GM12878 (cell line): Measurements from ENCODE around the gene RRP12. TPM values are rescaled to one million over a fixed set of nuclear protein-coding genes. Genes with fewer than 3 reads are reported as not detected.

Experiments
- ATAC-seq: fragments of 200-7000 bp; cut with Tn5 transposase; 3 replicates; pipeline ENCODE4 v1.9.1; 2020; ENCODE audit warnings: mild to moderate bottlenecking, moderate library complexity
- BruUV-seq: library from RNA; stranded (reverse); fragments of 400-500 nt; replicated peaks from 2 replicates; lab custom pipeline; 2021; lab: Mats Ljungman, UMichigan
- CTCF ChIA-PET: fragments of 300-600 bp; sonication (Branson Sonifier 250); formaldehyde crosslinking; extraction: SDS; loops from one replicate; lab custom pipeline; 2021; ENCODE audit warnings: inconsistent platforms; lab: Yijun Ruan, JAX
- POLR2A ChIA-PET: fragments of 350-600 bp; formaldehyde crosslinking; extraction: SDS; loops from one replicate; lab custom pipeline; 2021; ENCODE audit warnings: inconsistent platforms; lab: Charles Lee
- RAD21 ChIA-PET: fragments of 300-600 bp; sonication (Branson Sonifier 250); formaldehyde crosslinking; loops from one replicate; lab custom pipeline; 2023; ENCODE audit warnings: antibody characterized with exemption; ENCODE audit not compliant: unreplicated experiment; lab: Charles Lee
- SMC1A ChIA-PET: fragments of 300-600 bp; sonication (Branson Sonifier 250); formaldehyde crosslinking; loops from one replicate; lab custom pipeline; 2023; ENCODE audit not compliant: unreplicated experiment, uncharacterized antibody; lab: Charles Lee
- DNase-seq: peaks from one replicate; pipeline ENCODE4 v3.0.0-alpha.2; 2011; ENCODE audit warnings: low read depth, low spot score
- FAIRE-seq: peaks from 3 replicates; lab custom pipeline; 2011; peaks lifted over from hg19 to GRCh38; lab: Jason Lieb, UNC
- H2AFZ ChIP-seq: 2 replicates; pipeline ENCODE4 v1.6.0; 2011; ENCODE audit warnings: low read depth, low read length, control low read depth; ENCODE audit not compliant: control insufficient read depth
- H3K27ac ChIP-seq: 2 replicates; pipeline ENCODE4 v1.5.1; 2011; ENCODE audit warnings: control low read depth; ENCODE audit not compliant: control insufficient read depth, insufficient read depth
- H3K27me3 ChIP-seq, 2 experiments: replicated peaks in 1 of 2; 2 replicates each; pipeline versions ENCODE4 v1.6.0 to v1.6.1; 2011; ENCODE audit warnings: low read length in 1 of 2; ENCODE audit not compliant: control insufficient read depth in 2 of 2, insufficient read depth in 2 of 2
- H3K36me3 ChIP-seq, 2 experiments: 2 replicates each; pipeline ENCODE4 v1.5.1; 2011; ENCODE audit warnings: low read length in 1 of 2; ENCODE audit not compliant: control insufficient read depth in 2 of 2, insufficient read depth in 2 of 2
- H3K4me1 ChIP-seq: 2 replicates; pipeline ENCODE4 v1.6.1; 2011; ENCODE audit warnings: mild to moderate bottlenecking, low read length, moderate library complexity, mixed read lengths; ENCODE audit not compliant: control insufficient read depth, insufficient read depth
- H3K4me2 ChIP-seq: 2 replicates; pipeline ENCODE4 v1.6.0; 2011; ENCODE audit warnings: control low read depth; ENCODE audit not compliant: control insufficient read depth, insufficient read depth
- H3K4me3 ChIP-seq: fragments of 200-600 bp; sonication (generic); 2 replicates; pipeline ENCODE4 v1.5.1; 2016
- H3K79me2 ChIP-seq: 2 replicates; pipeline ENCODE4 v1.6.0; 2011; ENCODE audit warnings: low read length; ENCODE audit not compliant: control insufficient read depth, insufficient read depth
- H3K9ac ChIP-seq: 2 replicates; pipeline ENCODE4 v1.8.0; 2011; ENCODE audit warnings: low read length, control low read depth, mixed read lengths; ENCODE audit not compliant: control insufficient read depth, insufficient read depth
- H3K9me3 ChIP-seq: replicated peaks from 3 replicates; pipeline ENCODE4 v1.5.1; 2011; ENCODE audit warnings: mild to moderate bottlenecking, low read length; ENCODE audit not compliant: control insufficient read depth, insufficient read depth
- H4K20me1 ChIP-seq: 2 replicates; pipeline ENCODE4 v1.6.0; 2011; ENCODE audit not compliant: control insufficient read depth, insufficient read depth
- EGR1 ChIP-seq, 2 experiments: IDR thresholded peaks; 1 replicate in 1 of 2; 2 replicates in 1 of 2; pipeline ENCODE4 v1.6.1; 2011 to 2012; ENCODE audit warnings: low read depth in 2 of 2, low read length in 2 of 2, borderline replicate concordance in 1 of 2, mild to moderate bottlenecking in 1 of 2, moderate library complexity in 1 of 2
- GATAD2B ChIP-seq: fragments of 450-650 bp; conservative IDR thresholded peaks from 2 replicates; pipeline ENCODE4 v1.6.1; 2017; ENCODE audit warnings: low read depth, mild to moderate bottlenecking, moderate library complexity
- HCFC1 ChIP-seq: fragments of 150-350 bp; IDR thresholded peaks from 2 replicates; pipeline ENCODE4 v1.6.1; 2014; ENCODE audit warnings: low read length
- HDAC6 ChIP-seq: fragments of 200-600 bp; sonication (generic); IDR thresholded peaks from one replicate; pipeline ENCODE4 v1.8.0; 2017; ENCODE audit warnings: antibody characterized with exemption; ENCODE audit not compliant: unreplicated experiment
- JUND ChIP-seq: IDR thresholded peaks from 2 replicates; pipeline ENCODE4 v1.6.1; 2012; ENCODE audit warnings: low read depth, mild to moderate bottlenecking, low read length, improper control_type of control experiment, moderate library complexity
- KDM1A ChIP-seq: fragments of 200-600 bp; sonication (generic); IDR thresholded peaks from 2 replicates; pipeline ENCODE4 v1.6.1; 2016; ENCODE audit warnings: borderline replicate concordance
- MEF2B ChIP-seq: fragments of 450-650 bp; IDR thresholded peaks from 2 replicates; pipeline ENCODE4 v1.6.1; 2018; ENCODE audit warnings: mild to moderate bottlenecking, moderate library complexity; ENCODE audit not compliant: partially characterized antibody, poor library complexity, severe bottlenecking
- NR2C1 ChIP-seq: fragments of 450-650 bp; IDR thresholded peaks from 2 replicates; pipeline ENCODE4 v1.6.1; 2017; ENCODE audit warnings: antibody characterized with exemption, mild to moderate bottlenecking, moderate library complexity
- NR2C2 ChIP-seq: IDR thresholded peaks from 2 replicates; pipeline ENCODE4 v1.6.1; 2011; ENCODE audit warnings: borderline replicate concordance, low read depth; ENCODE audit not compliant: control insufficient read depth, insufficient read length
- SIN3A ChIP-seq: IDR thresholded peaks from 2 replicates; pipeline ENCODE4 v1.6.1; 2012; ENCODE audit warnings: low read depth, low read length, improper control_type of control experiment
- SREBF1 ChIP-seq: IDR thresholded peaks from 2 replicates; pipeline ENCODE4 v1.6.1; 2012; ENCODE audit warnings: mild to moderate bottlenecking, low read length
- YY1 ChIP-seq: IDR thresholded peaks from 2 replicates; pipeline ENCODE4 v1.6.1; 2011; ENCODE audit warnings: low read depth, mild to moderate bottlenecking, low read length
- WGBS: methylation state at CpG from one replicate; pipeline ENCODE4 v1.1.6; 2016; ENCODE audit warnings: low lambda C conversion rate; ENCODE audit not compliant: insufficient replicate concordance, insufficient coverage; ENCODE audit errors: missing lambda C conversion rate; 5-methylcytosine and 5-hydroxymethylcytosine counted together
- in situ Hi-C: fragments of 300-500 bp; cut with MboI; formaldehyde crosslinking; loops from 9 replicates; pipeline ENCODE4 v1.14.3; 2018; ENCODE audit warnings: mixed read lengths
- intact Hi-C: fragments of 100-400 bp; cut with micrococcal nuclease; formaldehyde crosslinking; loops from one replicate; pipeline ENCODE4 v1.14.2; 2022; ENCODE audit not compliant: unreplicated experiment
- polyA plus RNA-seq, 11 experiments: library from polyadenylated mRNA; depleted of rRNA in 4 of 11; unstranded in 6 of 11; stranded (reverse) in 5 of 11; fragments of >200 nt; fragmentation: Nextera tagmentation in 4 of 11; fragmentation: Illumina TruSeq in 1 of 11; extraction: Ambion mirVana in 4 of 11; extraction: Trizol in 1 of 11; gene quantifications; 1 replicate in 1 of 11; 2 replicates in 10 of 11; pipeline versions ENCODE4 v1.2.1 to v1.2.3, GENCODE V29; 2011 to 2016; ENCODE audit warnings: inconsistent platforms in 2 of 11, missing spikeins in 2 of 11, low read depth in 1 of 11
- small RNA-seq: library from RNA; depleted of rRNA; stranded (forward); fragments of <200 nt; gene quantifications from one replicate; pipeline ENCODE3, GENCODE V24; 2014
- total RNA-seq, 4 experiments: library from RNA; depleted of rRNA in 3 of 4; stranded (reverse); fragments of >200 nt in 3 of 4; fragmentation: Illumina TruSeq in 1 of 4; extraction: Trizol in 1 of 4; gene quantifications; 2 replicates each; pipeline versions ENCODE4 v1.2.1 to v1.2.3, GENCODE V29; 2013 to 2021
- TF ChIP-seq, protein P1 (sequence below): fragments of 450-650 bp; IDR thresholded peaks from 2 replicates; pipeline ENCODE4 v1.6.1; 2018; ENCODE audit warnings: borderline replicate concordance, mild to moderate bottlenecking; ENCODE audit not compliant: partially characterized antibody
- TF ChIP-seq, protein P2 (sequence below): IDR thresholded peaks from 2 replicates; pipeline ENCODE4 v1.6.1; 2011; ENCODE audit warnings: low read depth, mild to moderate bottlenecking, low read length, moderate library complexity, borderline replicate concordance; ENCODE audit errors: extremely low read depth

Gene RRP12
- total and polyA plus RNA-seq, 10 of the 15 experiments (the other 5 are each of a cell fraction or from before 2014, with no cell fraction given) = 5.3 to 48.7 (median 16.8) TPM

GRCh38 chr10:97307441-97307840 lies 93.7 kb downstream of the RRP12 start:
- BruUV-seq = no TSS peak

More at GRCh38 chr10:97307441-97307840, 93.7 kb downstream of the RRP12 start:
- H3K27ac ChIP-seq = no peak overlapping the region
- no peaks in the 10 kb centered on the region for H3K79me2 ChIP-seq
- H3K27me3 ChIP-seq = no peaks in the 10 kb centered on the region
- no peaks in the 10 kb centered on the region for H4K20me1 ChIP-seq
- intact Hi-C loops = no loop called here
- H3K9ac ChIP-seq = no peak overlapping the region
- SMC1A ChIA-PET = no interaction called here
- H3K4me1 ChIP-seq = no peaks in the 10 kb centered on the region
- DNase-seq (no peak), ATAC-seq (no peak), FAIRE-seq (no peak)
- in situ Hi-C loops = no loop called here
- TF ChIP-seq JUND (no peak), GATAD2B (no peak), SREBF1 (no peak), HCFC1 (no peak), YY1 (no peak), HDAC6 (no peak), KDM1A (no peak), MEF2B (no peak), EGR1 (IDR thresholded peaks at IDR 0.05; ENCODE audit: borderline replicate concordance in 1 of 2, low read depth in 2 of 2, low read length in 2 of 2) (no peak), SIN3A (no peak), NR2C1 (no peak), NR2C2 (no peak)
- TF ChIP-seq, protein P1, sequence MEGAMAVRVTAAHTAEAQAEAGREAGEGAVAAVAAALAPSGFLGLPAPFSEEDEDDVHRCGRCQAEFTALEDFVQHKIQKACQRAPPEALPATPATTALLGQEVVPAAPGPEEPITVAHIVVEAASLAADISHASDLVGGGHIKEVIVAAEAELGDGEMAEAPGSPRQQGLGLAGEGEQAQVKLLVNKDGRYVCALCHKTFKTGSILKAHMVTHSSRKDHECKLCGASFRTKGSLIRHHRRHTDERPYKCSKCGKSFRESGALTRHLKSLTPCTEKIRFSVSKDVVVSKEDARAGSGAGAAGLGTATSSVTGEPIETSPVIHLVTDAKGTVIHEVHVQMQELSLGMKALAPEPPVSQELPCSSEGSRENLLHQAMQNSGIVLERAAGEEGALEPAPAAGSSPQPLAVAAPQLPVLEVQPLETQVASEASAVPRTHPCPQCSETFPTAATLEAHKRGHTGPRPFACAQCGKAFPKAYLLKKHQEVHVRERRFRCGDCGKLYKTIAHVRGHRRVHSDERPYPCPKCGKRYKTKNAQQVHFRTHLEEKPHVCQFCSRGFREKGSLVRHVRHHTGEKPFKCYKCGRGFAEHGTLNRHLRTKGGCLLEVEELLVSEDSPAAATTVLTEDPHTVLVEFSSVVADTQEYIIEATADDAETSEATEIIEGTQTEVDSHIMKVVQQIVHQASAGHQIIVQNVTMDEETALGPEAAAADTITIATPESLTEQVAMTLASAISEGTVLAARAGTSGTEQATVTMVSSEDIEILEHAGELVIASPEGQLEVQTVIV = no peak
- TF ChIP-seq, protein P2, sequence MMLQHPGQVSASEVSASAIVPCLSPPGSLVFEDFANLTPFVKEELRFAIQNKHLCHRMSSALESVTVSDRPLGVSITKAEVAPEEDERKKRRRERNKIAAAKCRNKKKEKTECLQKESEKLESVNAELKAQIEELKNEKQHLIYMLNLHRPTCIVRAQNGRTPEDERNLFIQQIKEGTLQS = no peak
- POLR2A ChIA-PET = interaction anchor here (0.6 kb wide), 1 partner anchor 895 kb away, joined by 3 read pairs; no protein-coding TSS in a partner anchor
- RAD21 ChIA-PET = no interaction called here
- H3K4me2 ChIP-seq = no peak overlapping the region
- no peaks in the 10 kb centered on the region for H3K9me3 ChIP-seq
- no peaks in the 10 kb centered on the region for H3K36me3 ChIP-seq
- CTCF ChIA-PET = no interaction called here
- H2AFZ ChIP-seq = no peak overlapping the region
- H3K4me3 ChIP-seq = no peak overlapping the region
- WGBS = 38% methylated on average over 1 of the region's 1 CpG

Small RNAs within 50 kb of the gene (small RNA-seq; reads per million reads assigned to genes)
- gene RF00019 = not detected

Other genes with a start within 250 kb of the RRP12 start
Only the 7 nearest of the 14 such genes appear.
- 0.44 and 0.73 TPM in 2 replicates for gene FRAT1, start 82.1 kb downstream of the RRP12 start, total RNA-seq (2014; rRNA removed)
- 0.28 and 0.36 TPM in 2 replicates for gene FRAT1, start 82.1 kb downstream of the RRP12 start, total RNA-seq (2014; rRNA removed; fragmentation: Illumina TruSeq; extraction: Trizol)
- 0.56 and 0.67 TPM in 2 replicates for gene FRAT1, start 82.1 kb downstream of the RRP12 start, total RNA-seq (2021)
- 0.19 and 0.20 TPM in 2 replicates for gene FRAT1, start 82.1 kb downstream of the RRP12 start, polyA plus RNA-seq (2011; rRNA removed)
- 0.13 TPM in 1 of 2 replicates, not detected in the other for gene FRAT1, start 82.1 kb downstream of the RRP12 start, polyA plus RNA-seq (2014; fragmentation: Illumina TruSeq; extraction: Trizol)
- under 1 TPM; 0.07 to 0.08 TPM for gene FRAT1, start 82.1 kb downstream of the RRP12 start, polyA plus RNA-seq (2014; fragmentation: Nextera tagmentation; extraction: Ambion mirVana)
- gene FRAT1, start 82.1 kb downstream of the RRP12 start, polyA plus RNA-seq (2014; rRNA removed) = 0.19 and 0.65 TPM in 2 replicates
- gene FRAT1, start 82.1 kb downstream of the RRP12 start, polyA plus RNA-seq (2016; fragmentation: Nextera tagmentation; extraction: Ambion mirVana) = under 1 TPM; 0.11 to 0.32 TPM
- gene FRAT2, start 66.6 kb downstream of the RRP12 start, total RNA-seq (2014; rRNA removed) = 5.0 and 5.9 TPM in 2 replicates
- gene FRAT2, start 66.6 kb downstream of the RRP12 start, total RNA-seq (2014; rRNA removed; fragmentation: Illumina TruSeq; extraction: Trizol) = 3.5 and 4.1 TPM in 2 replicates
- gene FRAT2, start 66.6 kb downstream of the RRP12 start, total RNA-seq (2021) = 5.2 and 5.6 TPM in 2 replicates
- 3.9 and 4.4 TPM in 2 replicates for gene FRAT2, start 66.6 kb downstream of the RRP12 start, polyA plus RNA-seq (2011; rRNA removed)
- gene FRAT2, start 66.6 kb downstream of the RRP12 start, polyA plus RNA-seq (2014; fragmentation: Illumina TruSeq; extraction: Trizol) = 2.9 and 3.8 TPM in 2 replicates
- 1 to 10 TPM in 1 of 2 experiments, under 1 TPM in 1; 0.69 to 1.8 TPM for gene FRAT2, start 66.6 kb downstream of the RRP12 start, polyA plus RNA-seq (2014; fragmentation: Nextera tagmentation; extraction: Ambion mirVana)
- gene FRAT2, start 66.6 kb downstream of the RRP12 start, polyA plus RNA-seq (2014; rRNA removed) = 4.4 and 5.0 TPM in 2 replicates
- 1 to 10 TPM; 1.3 to 2.2 TPM for gene FRAT2, start 66.6 kb downstream of the RRP12 start, polyA plus RNA-seq (2016; fragmentation: Nextera tagmentation; extraction: Ambion mirVana)
- 900 and 915 TPM in 2 replicates for gene PGAM1, start 24.9 kb upstream of the RRP12 start, total RNA-seq (2014; rRNA removed)
- 522 and 529 TPM in 2 replicates for gene PGAM1, start 24.9 kb upstream of the RRP12 start, total RNA-seq (2014; rRNA removed; fragmentation: Illumina TruSeq; extraction: Trizol)
- 716 and 743 TPM in 2 replicates for gene PGAM1, start 24.9 kb upstream of the RRP12 start, total RNA-seq (2021)
- gene PGAM1, start 24.9 kb upstream of the RRP12 start, polyA plus RNA-seq (2011; rRNA removed) = 1,223 and 1,362 TPM in 2 replicates
- gene PGAM1, start 24.9 kb upstream of the RRP12 start, polyA plus RNA-seq (2014; fragmentation: Illumina TruSeq; extraction: Trizol) = 458 and 657 TPM in 2 replicates
- 100 to 1,000 TPM; 115 to 271 TPM for gene PGAM1, start 24.9 kb upstream of the RRP12 start, polyA plus RNA-seq (2014; fragmentation: Nextera tagmentation; extraction: Ambion mirVana)
- 761 and 772 TPM in 2 replicates for gene PGAM1, start 24.9 kb upstream of the RRP12 start, polyA plus RNA-seq (2014; rRNA removed)
- gene PGAM1, start 24.9 kb upstream of the RRP12 start, polyA plus RNA-seq (2016; fragmentation: Nextera tagmentation; extraction: Ambion mirVana) = 1,000 to 10,000 TPM; 1,161 to 1,235 TPM
- 63.1 and 65.8 TPM in 2 replicates for gene EXOSC1, start 44.7 kb upstream of the RRP12 start, total RNA-seq (2014; rRNA removed)
- gene EXOSC1, start 44.7 kb upstream of the RRP12 start, total RNA-seq (2014; rRNA removed; fragmentation: Illumina TruSeq; extraction: Trizol) = 63.8 and 65.7 TPM in 2 replicates
- 43.4 and 50.3 TPM in 2 replicates for gene EXOSC1, start 44.7 kb upstream of the RRP12 start, total RNA-seq (2021)
- 50.8 and 53.7 TPM in 2 replicates for gene EXOSC1, start 44.7 kb upstream of the RRP12 start, polyA plus RNA-seq (2011; rRNA removed)
- gene EXOSC1, start 44.7 kb upstream of the RRP12 start, polyA plus RNA-seq (2014; fragmentation: Illumina TruSeq; extraction: Trizol) = 80.5 and 83.4 TPM in 2 replicates
- 100 to 1,000 TPM in 1 of 2 experiments, 10 to 100 TPM in 1; 88.8 to 121 TPM for gene EXOSC1, start 44.7 kb upstream of the RRP12 start, polyA plus RNA-seq (2014; fragmentation: Nextera tagmentation; extraction: Ambion mirVana)
- 65.7 and 66.7 TPM in 2 replicates for gene EXOSC1, start 44.7 kb upstream of the RRP12 start, polyA plus RNA-seq (2014; rRNA removed)
- gene EXOSC1, start 44.7 kb upstream of the RRP12 start, polyA plus RNA-seq (2016; fragmentation: Nextera tagmentation; extraction: Ambion mirVana) = 100 to 1,000 TPM; 116 to 119 TPM
- gene ZDHHC16, start 44.8 kb upstream of the RRP12 start, total RNA-seq (2014; rRNA removed) = 30.0 and 30.6 TPM in 2 replicates
- 27.3 and 29.6 TPM in 2 replicates for gene ZDHHC16, start 44.8 kb upstream of the RRP12 start, total RNA-seq (2014; rRNA removed; fragmentation: Illumina TruSeq; extraction: Trizol)
- gene ZDHHC16, start 44.8 kb upstream of the RRP12 start, total RNA-seq (2021) = 27.7 and 30.5 TPM in 2 replicates
- 17.6 and 25.7 TPM in 2 replicates for gene ZDHHC16, start 44.8 kb upstream of the RRP12 start, polyA plus RNA-seq (2011; rRNA removed)
- 40.7 and 43.2 TPM in 2 replicates for gene ZDHHC16, start 44.8 kb upstream of the RRP12 start, polyA plus RNA-seq (2014; fragmentation: Illumina TruSeq; extraction: Trizol)
- 10 to 100 TPM; 16.8 to 20.0 TPM for gene ZDHHC16, start 44.8 kb upstream of the RRP12 start, polyA plus RNA-seq (2014; fragmentation: Nextera tagmentation; extraction: Ambion mirVana)
- gene ZDHHC16, start 44.8 kb upstream of the RRP12 start, polyA plus RNA-seq (2014; rRNA removed) = 26.5 and 27.8 TPM in 2 replicates
- gene ZDHHC16, start 44.8 kb upstream of the RRP12 start, polyA plus RNA-seq (2016; fragmentation: Nextera tagmentation; extraction: Ambion mirVana) = 10 to 100 TPM; 56.6 to 63.1 TPM
- 90.8 and 97.3 TPM in 2 replicates for gene MMS19, start 97.1 kb upstream of the RRP12 start, total RNA-seq (2014; rRNA removed)
- gene MMS19, start 97.1 kb upstream of the RRP12 start, total RNA-seq (2014; rRNA removed; fragmentation: Illumina TruSeq; extraction: Trizol) = 49.1 and 54.4 TPM in 2 replicates
- gene MMS19, start 97.1 kb upstream of the RRP12 start, total RNA-seq (2021) = 71.7 and 74.3 TPM in 2 replicates
- gene MMS19, start 97.1 kb upstream of the RRP12 start, polyA plus RNA-seq (2011; rRNA removed) = 99.9 and 112 TPM in 2 replicates
- 54.7 and 57.6 TPM in 2 replicates for gene MMS19, start 97.1 kb upstream of the RRP12 start, polyA plus RNA-seq (2014; fragmentation: Illumina TruSeq; extraction: Trizol)
- 10 to 100 TPM; 40.2 to 74.3 TPM for gene MMS19, start 97.1 kb upstream of the RRP12 start, polyA plus RNA-seq (2014; fragmentation: Nextera tagmentation; extraction: Ambion mirVana)
- 86.3 and 96.8 TPM in 2 replicates for gene MMS19, start 97.1 kb upstream of the RRP12 start, polyA plus RNA-seq (2014; rRNA removed)
- gene MMS19, start 97.1 kb upstream of the RRP12 start, polyA plus RNA-seq (2016; fragmentation: Nextera tagmentation; extraction: Ambion mirVana) = 10 to 100 TPM; 54.4 to 63.7 TPM
- 0.76 and 1.2 TPM in 2 replicates for gene UBTD1, start 97.6 kb upstream of the RRP12 start, total RNA-seq (2014; rRNA removed)
- 0.18 and 0.22 TPM in 2 replicates for gene UBTD1, start 97.6 kb upstream of the RRP12 start, total RNA-seq (2014; rRNA removed; fragmentation: Illumina TruSeq; extraction: Trizol)
- 1.2 and 1.3 TPM in 2 replicates for gene UBTD1, start 97.6 kb upstream of the RRP12 start, total RNA-seq (2021)
- 0.24 and 1.2 TPM in 2 replicates for gene UBTD1, start 97.6 kb upstream of the RRP12 start, polyA plus RNA-seq (2011; rRNA removed)
- 0.16 TPM in 1 of 2 replicates, not detected in the other for gene UBTD1, start 97.6 kb upstream of the RRP12 start, polyA plus RNA-seq (2014; fragmentation: Illumina TruSeq; extraction: Trizol)
- gene UBTD1, start 97.6 kb upstream of the RRP12 start, polyA plus RNA-seq (2014; fragmentation: Nextera tagmentation; extraction: Ambion mirVana) = under 1 TPM in 1 of 2 experiments, not detected in 1; 0.04 TPM
- 0.66 and 1.5 TPM in 2 replicates for gene UBTD1, start 97.6 kb upstream of the RRP12 start, polyA plus RNA-seq (2014; rRNA removed)
- gene UBTD1, start 97.6 kb upstream of the RRP12 start, polyA plus RNA-seq (2016; fragmentation: Nextera tagmentation; extraction: Ambion mirVana) = 1 to 10 TPM in 1 of 2 experiments, under 1 TPM in 1; 0.83 to 1.3 TPM